NCI-H1694 (cell line): ENCODE measurements around the gene OR5M11.
"Not testable (repeated sequence)": the region's sequence is repeated elsewhere in the genome, so short reads cannot be mapped to it uniquely, and the experiment has no call there.

Source experiments
- DNase-seq: peaks from one replicate; lab custom pipeline; 2025; lab: John Stamatoyannopoulos, UW

The OR5M11 gene

GRCh38 chr11:56543157-56543556, at the start of gene OR5M11:
Gene OR5M11 (minus strand): TSS chr11:56543257. CDS start chr11:56543257, 0 bp downstream.
- DNase-seq = no peak

- DNase-seq = not testable (repeated sequence)
These were observed 49.1 kb upstream of the OR5M11 start for GRCh38 chr11:56592088-56592717.

GRCh38 chr11:56577621-56578020, 34.6 kb upstream of the OR5M11 start, which contains the start of gene OR5M10:
Gene OR5M10 (minus strand): TSS chr11:56577721. CDS start chr11:56577721, 0 bp downstream.
- no peak for DNase-seq

GRCh38 chr11:56558574-56558973, 15.5 kb upstream of the OR5M11 start:
- DNase-seq = no peak

- not testable (repeated sequence) for DNase-seq
These were observed 11.6 kb upstream of the OR5M11 start for GRCh38 chr11:56554691-56555090.

GRCh38 chr11:56545531-56545930, 2.5 kb upstream of the OR5M11 start:
- DNase-seq = no peak

GRCh38 chr11:56543739-56544138, 682 bp upstream of the OR5M11 start:
- DNase-seq = no peak

- DNase-seq = no peak
These were observed 9.9 kb downstream of the OR5M11 start for GRCh38 chr11:56533054-56533740.

- DNase-seq = no peak
These were observed 11.2 kb downstream of the OR5M11 start for GRCh38 chr11:56531856-56532255.

GRCh38 chr11:56522008-56522407, 21.0 kb downstream of the OR5M11 start:
- no peak for DNase-seq

GRCh38 chr11:56513280-56513679, 29.8 kb downstream of the OR5M11 start:
- no peak for DNase-seq

- no peak for DNase-seq
These were observed 33.6 kb downstream of the OR5M11 start for GRCh38 chr11:56509439-56509838.

- DNase-seq = no peak
These were observed 46.0 kb downstream of the OR5M11 start for GRCh38 chr11:56497010-56497409.

GRCh38 chr11:56495117-56495516, 47.9 kb downstream of the OR5M11 start:
- DNase-seq = no peak
